Stimulated activated CD4-positive, alpha-beta T cell treated with anti-CD3 and anti-CD28 coated beads, Interleukin-12 subunit alpha, Interleukin-12 subunit beta, amount 100 ng/mL, for 48 hours (primary cell): ENCODE results near the gene PRR23A.
"Not testable (repeated sequence)": the region's sequence is repeated elsewhere in the genome, so short reads cannot be mapped to it uniquely, and the experiment has no call there.

Experiments used
- DNase-seq, 3 donors: peaks; one replicate each; pipeline ENCODE4 v3.0.0-alpha.2; 2020; ENCODE audit warnings: low read depth in 2 of 3, low spot score in 1 of 3

Gene PRR23A

GRCh38 chr3:139006051-139006716, at the start of gene PRR23A:
TSS of gene PRR23A (minus strand) at chr3:139006268. CDS start at chr3:139006268, 0 bp downstream.
- DNase-seq = no peak

DNA sequence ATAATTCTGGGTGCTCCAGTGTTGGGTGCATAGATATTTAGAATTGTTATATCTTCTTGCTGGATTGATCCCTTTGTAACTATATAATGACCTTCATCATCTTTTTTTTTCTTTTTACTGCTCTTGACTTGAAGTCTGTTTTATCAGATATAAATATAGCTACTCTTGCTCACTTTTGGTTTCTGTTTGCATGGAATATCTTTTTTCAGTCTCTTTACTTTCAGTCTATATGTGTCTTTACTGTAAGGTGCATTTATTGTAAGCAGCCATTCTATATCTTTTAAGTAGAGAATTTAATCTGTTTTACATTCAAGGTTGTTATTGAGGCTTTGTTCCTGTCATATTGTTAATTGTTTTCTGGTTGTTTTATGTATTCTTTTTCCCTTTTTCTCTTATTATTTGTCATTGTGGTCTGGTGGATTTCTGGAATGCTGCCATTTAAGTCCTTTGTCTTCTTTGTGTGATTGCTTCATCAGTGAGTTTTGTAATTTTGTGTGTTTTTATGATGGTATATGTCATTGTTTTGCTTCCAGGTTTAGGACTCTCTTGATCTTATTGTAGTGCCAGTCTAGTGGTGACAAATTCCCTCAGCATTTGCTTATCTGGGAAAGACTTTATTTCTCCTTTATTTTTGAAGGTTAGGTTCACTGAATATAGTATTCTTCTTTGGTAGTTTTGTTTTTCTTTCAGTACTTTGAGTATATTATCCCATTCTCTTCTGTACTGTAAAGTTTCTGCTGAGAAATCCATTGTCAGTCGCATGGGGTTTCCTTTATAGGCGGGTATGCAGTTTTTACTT, 46.9 kb upstream of the PRR23A start:
- no peak for DNase-seq

DNA sequence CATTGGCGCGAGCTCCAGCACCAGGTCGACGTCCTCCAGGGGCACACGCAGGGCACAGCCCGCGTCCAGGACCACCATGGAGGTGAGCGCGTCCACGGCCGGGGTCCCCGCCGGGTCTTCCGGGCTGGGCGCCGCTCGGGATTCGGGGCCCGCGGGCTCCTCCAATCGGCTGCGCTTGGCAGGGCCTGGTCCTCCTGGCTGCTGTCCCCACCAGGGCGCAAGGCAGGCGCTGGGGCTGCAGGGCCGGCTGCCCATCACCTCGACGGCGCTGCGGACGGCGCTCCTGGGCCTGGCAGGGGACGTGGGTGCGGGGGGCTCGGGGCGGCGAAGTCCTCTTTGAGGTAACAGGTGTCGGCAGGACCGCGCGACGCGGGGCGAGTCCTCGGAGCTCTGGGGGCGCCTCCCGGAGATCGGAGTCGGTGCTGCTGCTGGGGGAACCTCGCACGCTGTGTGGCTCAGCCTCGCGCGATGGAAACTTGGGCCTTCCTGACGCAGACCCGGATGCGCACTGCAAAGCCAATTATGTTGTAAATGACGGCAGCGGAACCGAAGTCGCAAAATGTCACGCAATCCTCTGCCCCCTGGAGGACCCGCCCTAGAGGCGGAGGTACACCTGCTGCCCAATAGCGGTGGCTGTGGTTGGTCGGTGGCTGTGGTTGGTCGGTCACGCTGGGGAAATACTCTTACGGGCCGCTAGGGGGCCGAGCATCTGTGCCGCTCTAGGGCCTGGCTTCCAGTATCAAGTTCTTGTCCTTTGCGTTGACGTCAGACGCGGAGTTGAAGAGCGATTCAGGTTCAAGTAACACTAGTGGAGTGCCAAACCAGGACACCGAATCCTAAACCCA, 38.5 kb upstream of the PRR23A start, which contains the start of gene PRR23C:
Gene PRR23C, minus strand, starts transcription at position 527 of the 845 bp plus-strand sequence. Its CDS starts 272 bp downstream, at position 255.
- DNase-seq = no peak

- DNase-seq = no peak
These were observed 37.7 kb upstream of the PRR23A start for GRCh38 chr3:139043554-139044365.

- DNase-seq = no peak
These were observed 31.4 kb upstream of the PRR23A start for GRCh38 chr3:139037478-139037877.

GRCh38 chr3:139032326-139033002, 26.4 kb upstream of the PRR23A start:
- no peak for DNase-seq

- DNase-seq = not testable (repeated sequence)
These were observed 24.5 kb upstream of the PRR23A start for GRCh38 chr3:139030576-139030975.

DNA sequence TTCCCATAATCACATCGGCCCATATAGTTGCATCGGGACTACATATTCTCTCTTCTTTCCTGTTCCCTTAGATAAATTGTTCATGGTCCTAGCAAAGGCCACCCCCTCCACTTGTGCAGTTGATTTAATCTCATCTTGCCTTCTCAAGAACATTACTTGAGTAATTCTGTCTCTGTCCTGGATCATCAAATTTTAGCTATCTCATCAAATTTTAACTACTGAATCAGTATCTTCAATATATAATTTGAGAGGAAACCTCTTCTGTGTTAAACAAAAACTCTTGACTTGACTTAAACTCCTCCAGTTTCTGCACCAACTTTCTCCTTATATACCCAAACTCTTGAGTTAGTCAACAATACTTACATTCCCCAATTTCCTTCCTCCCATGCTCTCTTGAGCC, 18.9 kb upstream of the PRR23A start:
- DNase-seq = no peak

DNA sequence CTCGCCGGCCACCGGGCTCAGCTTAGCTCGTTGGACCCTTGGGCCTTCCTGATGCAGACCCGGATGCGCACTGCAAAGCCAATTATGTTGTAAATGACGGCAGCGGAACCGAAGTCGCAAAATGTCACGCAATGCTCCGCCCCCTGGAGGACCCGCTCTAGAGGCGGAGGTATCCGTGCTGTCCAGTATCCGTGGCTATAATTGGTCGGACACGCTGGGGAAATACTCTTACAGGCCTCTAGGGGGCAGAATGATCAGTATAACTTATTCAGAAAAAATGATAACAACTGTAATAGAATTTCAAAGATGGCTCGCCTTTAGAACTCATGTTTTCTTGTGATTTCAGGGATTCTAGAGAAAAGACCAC, 14.8 kb upstream of the PRR23A start, which contains the start of gene PRR23B:
Gene PRR23B, minus strand, starts transcription at position 59 of the 367 bp plus-strand sequence. CDS start 265 bp downstream, outside the sequence.
- no peak for DNase-seq

GRCh38 chr3:139020036-139020867, 14.2 kb upstream of the PRR23A start:
- DNase-seq = no peak

GRCh38 chr3:139016430-139017048, 10.5 kb upstream of the PRR23A start:
- DNase-seq = no peak

GRCh38 chr3:139005356-139005993, 593 bp downstream of the PRR23A start:
- no peak for DNase-seq

DNA sequence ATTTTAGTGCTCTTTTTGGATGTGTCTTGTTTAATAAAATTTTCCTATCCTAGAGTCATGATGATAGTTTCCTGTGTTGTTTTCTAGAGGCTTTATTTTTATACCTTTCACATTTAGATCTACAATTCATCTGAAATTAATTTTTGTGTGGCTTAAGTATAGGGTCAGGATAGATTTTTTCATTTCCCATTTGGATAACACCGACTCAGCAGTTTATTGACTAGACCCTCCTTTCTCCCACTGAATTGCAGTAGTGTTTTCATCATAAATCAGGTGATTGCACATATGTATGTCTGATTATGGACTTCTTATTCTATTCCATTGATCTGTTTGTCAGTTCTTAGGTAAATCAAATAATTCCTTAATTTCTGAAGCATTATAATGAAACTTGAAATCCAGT, 10.4 kb downstream of the PRR23A start:
- no peak for DNase-seq

GRCh38 chr3:138987181-138987580, 18.9 kb downstream of the PRR23A start:
- DNase-seq = no peak

GRCh38 chr3:138985932-138986331, 20.1 kb downstream of the PRR23A start:
- no peak for DNase-seq

DNA sequence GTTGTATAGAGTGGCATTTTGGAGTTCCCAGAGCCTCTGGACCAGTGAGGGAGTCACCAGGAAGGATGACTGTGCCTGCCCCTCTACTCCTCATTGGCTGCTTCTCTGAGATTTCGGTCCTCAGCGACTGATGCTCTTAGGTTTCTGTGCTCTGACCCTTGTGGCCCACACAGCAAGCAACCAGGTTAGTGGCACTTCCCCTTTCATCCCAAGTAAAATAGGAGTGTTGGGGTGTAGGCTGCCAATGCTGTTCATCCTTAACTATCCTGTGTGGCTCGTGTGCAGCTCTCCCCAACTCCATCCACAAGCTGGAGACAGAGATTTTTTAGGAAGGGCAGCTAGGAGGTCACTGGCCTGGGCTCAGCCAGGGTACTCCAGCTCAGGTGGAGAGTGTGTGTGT, 21.3 kb downstream of the PRR23A start:
- no peak for DNase-seq

DNA sequence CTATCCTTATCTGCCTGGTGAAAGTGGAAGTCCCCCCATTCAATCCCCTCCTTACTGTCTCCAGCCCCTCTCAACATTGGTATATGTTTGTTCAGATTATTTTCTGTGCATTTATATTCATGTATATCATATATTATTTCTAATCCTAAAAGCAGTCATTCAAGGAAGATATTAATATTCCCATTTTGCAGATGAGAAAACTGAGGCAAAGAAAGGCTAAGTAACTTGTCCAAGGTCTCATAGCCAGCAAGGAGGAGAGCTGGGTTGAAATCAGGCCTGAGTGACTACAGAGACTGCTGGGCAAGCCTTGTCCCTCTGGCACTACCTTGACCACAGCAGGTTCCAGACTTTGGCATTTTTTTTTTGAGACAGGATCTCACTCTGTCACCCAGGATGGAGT, 30.0 kb downstream of the PRR23A start:
- DNase-seq = no peak

GRCh38 chr3:138975351-138975750, 30.7 kb downstream of the PRR23A start:
- DNase-seq = no peak
